Skeletal muscle satellite cell (primary cell): ENCODE measurements around the gene RNPEP. TPM values are rescaled to one million over a fixed set of nuclear protein-coding genes. Genes with fewer than 3 reads are reported as not detected.
"Not testable (repeated sequence)": the region's sequence is repeated elsewhere in the genome, so short reads cannot be mapped to it uniquely, and the experiment has no call there.

Source experiments
- H3K27me3 ChIP-seq: 2 replicates; pipeline ENCODE4 v1.7.0; 2013; ENCODE audit warnings: low read length; ENCODE audit not compliant: control insufficient read depth, insufficient read depth
- H3K36me3 ChIP-seq: 2 replicates; pipeline ENCODE4 v1.7.0; 2013; ENCODE audit warnings: mild to moderate bottlenecking, control low read depth, low read length; ENCODE audit not compliant: insufficient read depth
- H3K4me1 ChIP-seq: 2 replicates; pipeline ENCODE4 v1.7.0; 2013; ENCODE audit warnings: low read length; ENCODE audit not compliant: control insufficient read depth, insufficient read depth
- H3K4me2 ChIP-seq: 2 replicates; pipeline ENCODE4 v1.7.0; 2013; ENCODE audit warnings: mild to moderate bottlenecking, low read length
- H3K4me3 ChIP-seq: 2 replicates; pipeline ENCODE4 v1.7.0; 2013; ENCODE audit warnings: low read length
- H3K9ac ChIP-seq: 2 replicates; pipeline ENCODE4 v1.7.0; 2013; ENCODE audit warnings: mild to moderate bottlenecking, low read depth, low read length, moderate library complexity
- H3K9me3 ChIP-seq: replicated peaks from 2 replicates; pipeline ENCODE4 v1.7.0; 2013; ENCODE audit warnings: mild to moderate bottlenecking, control low read depth, low read length
- total RNA-seq: library from RNA; depleted of rRNA; stranded (reverse); fragments of >200 nt; gene quantifications from 2 replicates; pipeline ENCODE4 v1.2.3, GENCODE V29; 2012; rRNA removed

The RNPEP gene
- 50.2 and 57.9 TPM in 2 replicates for total RNA-seq

- Histone ChIP-seq H3K9ac (peak within 1 kb of the TSS; percentile 94), H3K4me2 (peak within 1 kb of the TSS; percentile 96), H3K36me3 (no peaks in the 10 kb centered on the region), H3K4me3 (peak within 1 kb of the TSS; percentile 89), H3K27me3 (no peaks in the 10 kb centered on the region), H3K4me1 (peaks cover 17% of the 10 kb centered on the region), H3K9me3 (no peaks in the 10 kb centered on the region)
These were observed at the start of gene RNPEP for GRCh38 chr1:201982623-201983379. TSS of gene RNPEP (plus strand) at chr1:201982648. CDS start at chr1:201982667, 19 bp downstream.

DNA sequence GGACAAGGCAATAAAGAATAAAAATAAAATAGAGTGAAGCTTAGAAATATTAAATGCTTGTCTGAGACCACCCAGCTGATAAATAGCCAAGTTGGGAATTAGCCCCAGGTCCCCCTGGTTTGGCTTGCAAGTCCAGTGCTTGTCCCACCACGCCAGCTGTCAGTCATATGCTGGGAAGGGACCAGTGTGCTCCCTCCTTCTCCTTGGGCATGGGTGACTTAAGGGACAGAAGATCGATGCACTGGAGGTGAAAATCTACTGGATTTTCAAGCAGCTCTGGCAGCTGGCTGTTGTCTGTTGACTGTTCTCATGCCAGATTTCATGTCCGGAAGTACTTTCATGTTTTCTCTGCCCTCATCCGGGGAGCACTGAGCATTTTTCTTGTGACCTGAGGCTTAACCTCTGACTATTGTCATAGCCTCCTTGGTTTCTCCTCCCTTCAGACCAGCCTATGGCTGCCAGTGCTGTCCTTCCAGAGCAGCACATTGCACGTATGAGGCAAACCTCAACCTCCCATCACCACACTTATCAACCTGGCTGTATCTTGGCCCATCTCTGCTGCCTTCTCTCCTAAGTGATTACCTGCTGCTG is 48.5 kb upstream of the RNPEP start:
- no peak overlapping the region for H3K9ac ChIP-seq
- H3K36me3 ChIP-seq: no peaks in the 10 kb centered on the region

DNA sequence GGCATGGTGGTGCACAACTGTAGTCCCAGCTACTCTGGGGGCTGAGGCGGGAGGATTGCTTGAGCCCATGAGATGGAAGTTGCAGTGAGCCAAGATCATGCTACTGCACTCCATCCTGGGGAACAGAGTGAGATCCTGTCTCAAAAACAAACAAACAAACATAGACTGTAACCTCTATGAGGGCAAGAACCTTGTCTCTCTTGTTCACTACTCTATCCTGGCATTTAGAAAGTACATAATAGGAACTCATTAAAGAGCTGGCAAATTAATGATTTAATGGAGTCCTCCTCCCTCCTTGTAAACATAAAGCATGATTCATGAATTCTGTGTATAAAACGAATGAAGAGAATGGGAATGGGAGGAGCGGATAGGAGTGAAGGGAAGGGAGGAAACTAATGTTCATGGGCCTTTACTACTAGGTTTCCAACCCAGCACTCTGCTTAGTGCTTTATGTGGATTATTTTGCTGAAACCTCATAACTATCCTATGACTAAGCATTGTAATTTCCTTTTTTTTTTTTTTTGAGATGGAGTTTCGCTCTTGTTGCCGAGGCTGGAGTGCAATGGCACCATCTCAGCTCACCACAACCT is 44.7 kb upstream of the RNPEP start:
- H3K27me3 ChIP-seq: no peaks in the 10 kb centered on the region
- H3K4me1 ChIP-seq: peaks cover 22% of the 10 kb centered on the region
- peak overlapping the region; percentile 4 for H3K4me2 ChIP-seq
- H3K36me3 ChIP-seq: no peaks in the 10 kb centered on the region
- H3K9me3 ChIP-seq: no peaks in the 10 kb centered on the region
- H3K4me3 ChIP-seq: no peak overlapping the region
- no peak overlapping the region for H3K9ac ChIP-seq

More for the DNA sequence above, 48.5 kb upstream of the RNPEP start:
- Histone ChIP-seq H3K27me3 (peaks cover 9% of the 10 kb centered on the region), H3K4me2 (peak overlapping the region; percentile 51), H3K4me3 (no peak overlapping the region), H3K9me3 (no peaks in the 10 kb centered on the region), H3K4me1 (peaks cover 22% of the 10 kb centered on the region)

GRCh38 chr1:201938440-201939035 is 43.9 kb upstream of the RNPEP start:
- Histone ChIP-seq H3K27me3 (no peaks in the 10 kb centered on the region), H3K9ac (no peak overlapping the region), H3K4me2 (no peak overlapping the region), H3K4me3 (no peak overlapping the region), H3K4me1 (peaks cover 22% of the 10 kb centered on the region), H3K36me3 (no peaks in the 10 kb centered on the region), H3K9me3 (no peaks in the 10 kb centered on the region)

GRCh38 chr1:201939148-201939547 is 43.3 kb upstream of the RNPEP start:
- Histone ChIP-seq H3K27me3 (no peaks in the 10 kb centered on the region), H3K9ac (no peak overlapping the region), H3K4me3 (no peak overlapping the region), H3K4me1 (peaks cover 17% of the 10 kb centered on the region), H3K4me2 (no peak overlapping the region), H3K36me3 (no peaks in the 10 kb centered on the region), H3K9me3 (no peaks in the 10 kb centered on the region)

DNA sequence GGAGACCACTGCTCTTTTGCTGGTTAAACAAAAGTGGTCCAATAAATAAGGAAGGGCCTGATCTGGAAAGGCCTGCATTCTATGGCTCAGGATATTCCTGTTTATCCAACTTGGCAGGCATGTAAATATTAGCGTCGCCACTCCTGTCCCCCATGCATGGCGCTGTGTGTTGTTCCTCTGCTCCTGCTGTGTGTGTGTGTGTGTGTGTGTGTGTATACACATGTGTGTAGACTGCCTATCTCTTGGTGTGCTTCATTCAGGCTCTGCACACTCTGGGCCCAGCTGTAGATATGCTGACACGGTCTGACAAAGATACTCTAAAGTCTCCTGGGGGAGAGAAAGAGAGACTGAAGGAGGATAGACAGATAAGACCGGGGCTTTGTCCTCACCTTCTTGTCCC is 42.9 kb upstream of the RNPEP start:
- no peak overlapping the region for H3K4me2 ChIP-seq
- H3K9me3 ChIP-seq: no peaks in the 10 kb centered on the region
- peaks cover 13% of the 10 kb centered on the region for H3K4me1 ChIP-seq
- H3K9ac ChIP-seq: no peak overlapping the region
- H3K4me3 ChIP-seq: no peak overlapping the region
- no peaks in the 10 kb centered on the region for H3K27me3 ChIP-seq
- H3K36me3 ChIP-seq: no peaks in the 10 kb centered on the region

GRCh38 chr1:201940316-201940715 is 42.1 kb upstream of the RNPEP start:
- not testable (repeated sequence) for H3K9ac ChIP-seq, H3K27me3 ChIP-seq, H3K36me3 ChIP-seq, H3K9me3 ChIP-seq, H3K4me3 ChIP-seq, H3K4me2 ChIP-seq
- H3K4me1 ChIP-seq: peaks cover 12% of the 10 kb centered on the region

DNA sequence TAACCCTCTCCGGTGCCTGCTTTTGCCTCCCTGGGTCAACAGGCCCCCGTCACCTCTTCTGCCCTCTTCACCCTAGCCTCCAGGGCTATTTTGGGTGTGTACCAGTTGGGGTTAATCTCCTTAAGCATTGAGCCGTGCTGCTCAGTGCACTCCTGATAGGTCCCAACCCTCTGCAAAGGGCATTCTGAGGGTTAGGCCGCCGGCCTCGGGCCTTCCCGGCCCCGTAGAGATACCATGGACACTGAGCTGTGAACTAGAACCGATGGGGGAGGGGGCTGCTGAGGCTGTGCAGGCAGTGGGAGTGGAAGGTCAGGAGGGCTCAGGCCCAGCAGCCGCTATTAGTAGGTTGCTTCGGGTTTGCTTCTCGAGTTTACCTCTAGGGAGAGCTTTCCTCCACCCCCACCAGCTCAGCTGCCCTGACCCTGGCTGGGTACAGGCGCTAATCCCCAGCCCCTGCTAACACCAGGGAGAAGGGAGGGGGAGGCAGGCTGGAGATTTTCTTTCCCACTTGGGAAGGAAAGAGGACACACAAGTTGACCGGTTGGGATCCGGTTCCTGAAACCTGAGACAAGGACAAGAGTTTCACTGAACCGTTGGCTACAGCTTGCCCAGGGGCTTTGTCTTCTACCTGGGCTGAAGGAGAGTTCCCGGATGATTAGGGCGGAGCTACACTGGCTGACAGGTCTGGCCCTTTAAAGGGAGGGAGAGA is 40.9 kb upstream of the RNPEP start:
- Histone ChIP-seq H3K4me3 (no peak overlapping the region), H3K27me3 (peaks cover 3% of the 10 kb centered on the region), H3K4me2 (no peak overlapping the region), H3K9me3 (no peaks in the 10 kb centered on the region), H3K36me3 (no peaks in the 10 kb centered on the region), H3K4me1 (peaks cover 19% of the 10 kb centered on the region), H3K9ac (no peak overlapping the region)

- no peak overlapping the region for H3K4me3 ChIP-seq
- no peak overlapping the region for H3K4me2 ChIP-seq
- peaks cover 24% of the 10 kb centered on the region for H3K4me1 ChIP-seq
- peaks cover 3% of the 10 kb centered on the region for H3K27me3 ChIP-seq
- no peak overlapping the region for H3K9ac ChIP-seq
- H3K9me3 ChIP-seq: no peaks in the 10 kb centered on the region
- H3K36me3 ChIP-seq: no peaks in the 10 kb centered on the region
These were observed 40.3 kb upstream of the RNPEP start for GRCh38 chr1:201942129-201942495.

DNA sequence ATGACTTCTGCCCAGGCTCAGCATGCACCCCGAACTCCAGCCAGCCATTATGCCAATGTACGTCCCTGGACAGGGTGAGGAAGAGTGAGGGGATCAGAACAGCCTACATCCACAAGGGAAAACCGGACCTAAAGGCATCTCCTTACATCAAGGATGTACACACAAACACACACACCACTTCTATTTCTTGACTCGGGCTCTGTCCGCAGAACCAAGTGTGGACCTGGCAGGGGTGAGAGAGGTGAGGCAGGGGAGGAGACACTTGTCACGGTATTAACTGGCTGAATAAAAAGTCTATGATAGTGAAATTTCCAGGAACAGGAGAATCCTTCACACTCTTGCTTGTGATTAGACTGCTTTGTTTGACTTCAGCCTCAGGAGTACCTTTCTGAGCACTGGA is 38.4 kb upstream of the RNPEP start:
- H3K4me3 ChIP-seq: no peak overlapping the region
- H3K36me3 ChIP-seq: no peaks in the 10 kb centered on the region

GRCh38 chr1:201944639-201945038 is 37.8 kb upstream of the RNPEP start:
- Histone ChIP-seq H3K9ac (no peak overlapping the region), H3K4me3 (no peak overlapping the region), H3K27me3 (peaks cover 3% of the 10 kb centered on the region), H3K4me2 (no peak overlapping the region), H3K9me3 (no peaks in the 10 kb centered on the region), H3K4me1 (peaks cover 19% of the 10 kb centered on the region), H3K36me3 (no peaks in the 10 kb centered on the region)

More for the DNA sequence above, 38.4 kb upstream of the RNPEP start:
- Histone ChIP-seq H3K27me3 (peaks cover 3% of the 10 kb centered on the region), H3K4me2 (no peak overlapping the region), H3K9me3 (no peaks in the 10 kb centered on the region), H3K4me1 (peaks cover 19% of the 10 kb centered on the region), H3K9ac (no peak overlapping the region)
